ENCODE measurements around the gene LIPC.

LIPC gene

GRCh38 chr15:58477170-58477569, 45.4 kb downstream of the LIPC start:
- no peak for DNase-seq

- no peak for DNase-seq
Measured at GRCh38 chr15:58478035-58478434, 46.2 kb downstream of the LIPC start.

- no peak for DNase-seq
Measured at GRCh38 chr15:58478579-58478978, 46.8 kb downstream of the LIPC start.

GRCh38 chr15:58479941-58480340, 48.1 kb downstream of the LIPC start:
- DNase-seq = no peak

GRCh38 chr15:58483376-58483775, 51.6 kb downstream of the LIPC start:
- DNase-seq = no peak

GRCh38 chr15:58484791-58485600, 53.2 kb downstream of the LIPC start:
- no peak for DNase-seq

GRCh38 chr15:58486062-58486461, 54.3 kb downstream of the LIPC start:
- DNase-seq = no peak

- DNase-seq = no peak
Measured at GRCh38 chr15:58486564-58486963, 54.8 kb downstream of the LIPC start.

- no peak for DNase-seq
Measured at GRCh38 chr15:58487041-58487723, 55.4 kb downstream of the LIPC start.

- no peak for DNase-seq
Measured at GRCh38 chr15:58487724-58488120, 55.9 kb downstream of the LIPC start.

GRCh38 chr15:58489289-58490085, 57.7 kb downstream of the LIPC start:
- DNase-seq = no peak

GRCh38 chr15:58490086-58490887, 58.5 kb downstream of the LIPC start:
- DNase-seq = no peak

GRCh38 chr15:58490888-58491473, 59.2 kb downstream of the LIPC start:
- DNase-seq = no peak

GRCh38 chr15:58491499-58492202, 59.9 kb downstream of the LIPC start:
- DNase-seq = no peak

- DNase-seq = no peak
Measured at GRCh38 chr15:58492661-58493397, 61.0 kb downstream of the LIPC start.

GRCh38 chr15:58494567-58494966, 62.8 kb downstream of the LIPC start:
- DNase-seq = no peak

GRCh38 chr15:58495891-58496408, 64.2 kb downstream of the LIPC start:
- DNase-seq = no peak

- DNase-seq = no peak
Measured at GRCh38 chr15:58497046-58497785, 65.4 kb downstream of the LIPC start.

GRCh38 chr15:58498821-58499580, 67.2 kb downstream of the LIPC start:
- DNase-seq = no peak

Measured in activated CD4-positive, CD25-positive, alpha-beta regulatory T cell treated with anti-CD3 and anti-CD28 coated beads, Interleukin-2, amount 50 U/mL, for 72 hours (primary cell).